Activated CD4-positive, CD25-positive, alpha-beta regulatory T cell treated with anti-CD3 and anti-CD28 coated beads, Interleukin-2, amount 50 U/mL, for 72 hours (primary cell): ENCODE data around the gene VTI1A.
"Not testable (repeated sequence)": the region's sequence is repeated elsewhere in the genome, so short reads cannot be mapped to it uniquely, and the experiment has no call there.

Source experiments
- DNase-seq: peaks from one replicate; pipeline ENCODE4 v3.0.0; 2021

VTI1A gene

DNA sequence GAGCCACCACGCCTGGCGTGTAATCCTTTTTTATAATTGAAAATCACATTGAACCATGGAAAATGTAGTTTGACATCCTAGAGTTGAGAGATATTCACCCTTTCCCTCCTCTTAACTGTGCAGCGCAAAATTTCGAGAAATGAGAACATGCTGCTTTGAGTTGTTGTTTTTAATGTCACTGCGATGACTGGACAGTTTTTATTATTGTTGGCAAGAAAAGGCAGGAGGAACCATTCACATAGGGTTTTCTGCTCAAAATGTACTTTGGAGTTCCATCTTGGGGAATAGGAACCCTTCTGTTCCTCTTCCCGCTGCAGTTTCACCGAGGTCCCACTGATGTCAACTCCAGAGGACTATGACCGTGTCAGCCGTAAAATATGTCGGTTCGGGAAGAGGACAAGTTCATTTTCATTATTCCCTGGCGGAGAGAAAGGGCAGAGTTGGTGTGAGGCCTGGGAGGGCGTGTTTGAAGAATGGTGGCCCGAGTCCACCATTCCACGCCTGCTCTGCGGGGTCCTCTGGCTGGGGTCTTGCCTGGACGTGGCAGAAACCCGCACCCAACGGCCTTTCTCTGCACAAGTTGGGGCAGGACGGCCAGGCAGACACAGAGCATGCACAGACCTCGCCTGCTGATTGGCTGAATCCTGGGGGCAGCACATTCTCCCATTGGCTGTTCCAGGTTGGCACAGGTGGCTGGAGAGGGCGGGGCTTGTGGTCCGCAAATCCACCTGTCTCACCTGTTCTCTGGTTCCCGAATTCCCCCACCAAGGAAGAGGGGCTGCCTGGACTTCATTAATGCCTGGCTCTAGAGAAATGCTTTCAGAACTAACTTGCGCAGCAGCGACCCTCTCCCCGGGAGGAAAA, 397.9 kb downstream of the VTI1A start:
- DNase-seq: no peak

DNA sequence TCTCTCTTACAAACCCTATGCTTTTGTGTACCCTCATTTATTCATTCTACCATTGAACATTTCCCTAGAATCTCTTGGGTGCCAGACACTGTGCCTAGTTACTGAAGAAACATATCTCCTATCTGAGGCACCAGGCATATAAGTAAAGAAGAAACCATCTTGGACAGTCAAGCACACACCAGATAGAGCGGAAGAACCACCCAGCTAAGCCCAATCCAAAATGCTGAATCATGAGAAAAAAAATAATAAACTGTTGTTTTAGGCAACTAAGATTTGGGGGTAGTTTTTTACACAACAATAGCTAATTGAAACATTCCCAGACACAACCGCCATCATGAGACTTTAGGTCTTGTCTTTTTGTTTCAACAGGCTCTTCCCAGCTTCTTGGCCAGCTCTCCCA, 400.8 kb downstream of the VTI1A start:
- no peak for DNase-seq

GRCh38 chr10:112848228-112848627, 401.2 kb downstream of the VTI1A start:
- DNase-seq: no peak

DNA sequence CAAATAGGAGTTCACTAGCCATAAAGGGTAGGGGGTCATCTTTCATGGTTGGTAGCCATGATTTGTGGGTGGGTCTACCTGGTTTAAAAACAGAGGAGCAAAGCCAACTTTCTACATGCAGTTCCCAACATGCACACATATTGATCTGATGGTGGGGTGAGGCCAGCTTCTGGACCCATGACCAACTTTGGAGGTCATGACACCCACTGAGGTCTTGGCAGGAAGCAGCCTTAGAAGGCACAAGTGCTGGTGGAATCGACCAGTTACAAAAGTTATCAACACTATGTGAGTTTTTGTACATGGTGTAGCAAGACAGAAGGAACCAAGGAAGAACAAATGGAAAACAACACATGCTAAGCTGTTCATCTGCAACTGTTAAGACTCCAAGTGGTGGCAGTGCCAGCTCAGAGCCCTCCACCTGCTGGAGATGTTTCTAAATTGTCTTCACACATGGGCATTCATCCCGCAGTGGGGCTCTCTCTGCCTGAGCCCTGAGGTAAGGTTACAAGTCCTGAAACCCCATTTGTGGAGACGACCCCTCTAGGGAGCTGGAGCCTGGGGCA, 401.9 kb downstream of the VTI1A start:
- DNase-seq: no peak

DNA sequence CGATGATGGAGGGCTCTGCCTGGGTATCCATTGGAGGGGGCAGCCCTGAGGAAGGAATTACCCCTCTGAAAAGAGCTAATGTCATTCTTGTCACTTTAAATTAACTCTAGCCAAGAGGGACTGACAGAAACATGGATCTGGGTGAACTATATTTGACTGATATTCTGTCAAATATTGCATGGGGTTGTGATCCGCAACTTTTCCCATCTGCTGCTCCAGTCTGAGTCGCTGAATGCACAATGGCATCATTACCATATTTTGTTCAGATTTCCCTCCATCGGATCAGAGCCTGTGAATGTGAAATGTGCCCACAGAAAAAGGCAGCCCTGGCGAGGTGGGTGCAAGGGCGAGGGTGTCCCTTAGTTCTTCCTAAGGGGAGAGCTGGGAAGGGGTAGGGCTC, 402.5 kb downstream of the VTI1A start:
- DNase-seq: no peak

GRCh38 chr10:112851181-112851580, 404.2 kb downstream of the VTI1A start:
- DNase-seq: no peak

GRCh38 chr10:112851588-112852211, 404.7 kb downstream of the VTI1A start:
- no peak for DNase-seq

- no peak for DNase-seq
Measured at GRCh38 chr10:112852306-112852705, 405.3 kb downstream of the VTI1A start.

- no peak for DNase-seq
Measured at GRCh38 chr10:112855134-112855533, 408.1 kb downstream of the VTI1A start.

GRCh38 chr10:112857493-112857892, 410.5 kb downstream of the VTI1A start:
- no peak for DNase-seq

DNA sequence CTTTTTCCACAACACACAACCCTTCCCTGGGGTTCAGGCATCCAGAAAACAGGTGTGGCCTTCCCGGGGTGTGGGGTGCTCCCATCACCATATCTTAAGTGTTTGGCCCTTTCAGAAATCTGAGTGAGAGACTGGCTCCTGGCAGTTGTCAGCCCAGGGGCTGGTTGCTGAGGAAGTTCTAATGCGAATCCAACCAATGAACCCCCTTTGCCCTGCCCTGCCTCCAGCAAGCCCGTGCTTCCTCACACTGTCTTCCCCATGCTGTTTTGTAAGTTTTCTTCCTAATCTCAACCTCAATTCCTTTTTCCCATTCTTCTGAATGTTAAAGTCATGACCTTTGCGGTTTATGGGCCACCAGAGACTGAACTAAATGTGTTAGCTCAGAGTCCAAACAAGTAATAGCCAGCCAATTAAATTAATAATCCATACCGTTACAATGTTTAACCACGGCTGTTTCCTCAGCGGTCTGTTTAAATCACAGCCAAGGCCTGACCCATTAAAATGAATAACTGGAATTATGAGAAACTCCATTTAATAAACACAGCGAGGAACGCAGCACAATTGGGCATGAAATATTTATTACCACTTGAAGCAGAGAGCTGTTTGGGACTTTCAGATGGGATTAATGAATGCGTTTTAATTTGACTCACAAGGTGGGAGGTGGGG, 412.1 kb downstream of the VTI1A start:
- DNase-seq: no peak

DNA sequence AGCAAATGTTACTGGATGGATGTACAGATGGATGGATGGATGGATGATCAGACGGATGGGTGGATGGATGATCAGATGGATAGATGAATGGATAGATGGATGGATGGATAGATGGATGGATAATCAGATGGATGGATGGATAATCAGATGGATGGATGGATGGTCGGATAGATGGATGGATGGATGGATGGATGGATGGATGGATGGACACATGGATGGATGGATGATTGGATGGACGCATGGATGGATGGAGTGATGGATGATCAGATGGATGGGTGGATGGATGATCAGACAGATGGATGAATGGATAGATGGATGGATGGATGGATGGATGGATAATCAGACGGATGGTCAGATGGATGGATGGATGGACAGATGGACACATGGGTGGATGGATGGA, 412.8 kb downstream of the VTI1A start:
- DNase-seq: no peak

DNA sequence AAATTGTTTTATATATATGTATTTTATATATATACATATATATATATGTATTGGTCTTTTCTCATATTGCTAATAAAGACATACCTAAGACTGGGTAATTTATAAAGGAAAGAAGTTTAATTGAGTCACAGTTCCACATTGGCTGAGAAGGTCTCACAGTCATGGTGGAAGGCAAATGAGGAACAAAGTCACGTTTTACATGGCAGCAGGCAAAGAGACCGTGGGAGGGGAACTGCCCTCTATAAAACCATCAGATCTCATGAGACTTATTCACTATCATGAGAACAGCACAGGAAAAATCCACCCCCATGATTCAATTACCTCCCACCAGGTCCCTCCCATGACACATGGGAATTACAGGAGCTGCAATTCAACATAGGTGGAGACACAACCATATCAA, 416.4 kb downstream of the VTI1A start:
- not testable (repeated sequence) for DNase-seq
